LHCN-M2 (cell line): ENCODE measurements around the gene GALNT10. TPM values are rescaled to one million over a fixed set of nuclear protein-coding genes. Genes with fewer than 3 reads are reported as not detected.

Experiments used
- total RNA-seq: library from RNA; depleted of rRNA; stranded (reverse); fragments of >200 nt; gene quantifications from 2 replicates; pipeline ENCODE4 v1.2.3, GENCODE V29; 2014; rRNA removed

The GALNT10 gene
- total RNA-seq, 1 experiment from 2014 or later: 30.3 TPM

Other genes starting within 250 kb of the GALNT10 start
- 31.3 and 41.4 TPM in 2 replicates for gene FAM114A2, start 151.8 kb upstream of the GALNT10 start, total RNA-seq
- gene MFAP3, start 151.8 kb upstream of the GALNT10 start, total RNA-seq: 44.7 and 45.1 TPM in 2 replicates